ENCODE data around the gene METTL25B. TPM values are rescaled to one million over a fixed set of nuclear protein-coding genes. Genes with fewer than 3 reads are reported as not detected.

METTL25B gene
- total and polyA plus RNA-seq, 2 of the 13 experiments (the other 11 are each of a cell fraction or from before 2014, with no cell fraction given), result 11.9 to 24.0 TPM

DNA sequence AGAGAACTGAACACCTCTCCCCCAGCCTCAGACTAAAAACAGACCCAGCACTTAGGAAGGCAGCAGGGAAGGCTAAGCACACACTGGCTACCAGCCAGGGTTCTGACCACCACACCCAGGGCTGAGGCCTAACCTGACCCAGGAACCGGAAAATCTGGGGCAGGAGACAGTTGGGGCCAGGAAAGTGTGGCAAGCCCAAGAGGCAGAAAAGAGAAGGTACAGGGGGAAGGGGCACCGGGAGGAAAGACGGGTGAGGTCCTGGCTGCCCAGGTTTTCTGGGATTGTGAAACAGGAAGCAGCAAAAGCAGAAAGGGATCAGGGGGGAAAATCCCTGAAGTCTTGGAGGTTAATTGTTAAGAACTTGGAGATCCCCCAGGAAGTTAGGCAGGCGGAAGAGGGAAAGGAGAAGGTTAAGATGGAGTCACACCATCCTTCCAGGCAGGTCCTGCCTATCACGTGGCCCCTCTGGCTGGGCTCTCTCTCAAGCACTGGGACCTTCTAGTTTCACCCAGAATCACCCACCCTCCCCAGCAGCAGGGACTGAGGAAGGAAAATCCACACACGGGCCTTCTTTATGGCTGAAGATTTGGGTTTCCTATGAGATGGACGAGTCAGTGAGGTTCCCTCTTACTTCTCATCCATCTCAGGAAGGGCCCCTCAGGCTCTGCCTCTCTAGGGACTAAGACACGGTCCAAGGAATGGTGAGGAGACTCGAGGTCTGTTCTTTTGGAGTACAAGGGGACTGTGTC, 20.6 kb downstream of the METTL25B start (continued):
- no peak for TF ChIP-seq ZNF883 (CRISPR knock-in tag; IDR thresholded peaks at IDR 0.05; ENCODE audit: not compliant biosample characterization)
- TF ChIP-seq PHF21A (CRISPR knock-in tag; IDR thresholded peaks at IDR 0.05), result no peak
- TF ChIP-seq ZNF337 (CRISPR knock-in tag; IDR thresholded peaks at IDR 0.05; ENCODE audit: borderline replicate concordance, low read depth), result no peak
- TF ChIP-seq RAD51 (IDR thresholded peaks at IDR 0.05; ENCODE audit: borderline replicate concordance), result no peak
- TF ChIP-seq ZMYM2 (CRISPR knock-in tag; IDR thresholded peaks at IDR 0.05), result 0 out of 2 replicates have a peak, but pooled peaks have one; percentile 30
- TF ChIP-seq, protein P1, sequence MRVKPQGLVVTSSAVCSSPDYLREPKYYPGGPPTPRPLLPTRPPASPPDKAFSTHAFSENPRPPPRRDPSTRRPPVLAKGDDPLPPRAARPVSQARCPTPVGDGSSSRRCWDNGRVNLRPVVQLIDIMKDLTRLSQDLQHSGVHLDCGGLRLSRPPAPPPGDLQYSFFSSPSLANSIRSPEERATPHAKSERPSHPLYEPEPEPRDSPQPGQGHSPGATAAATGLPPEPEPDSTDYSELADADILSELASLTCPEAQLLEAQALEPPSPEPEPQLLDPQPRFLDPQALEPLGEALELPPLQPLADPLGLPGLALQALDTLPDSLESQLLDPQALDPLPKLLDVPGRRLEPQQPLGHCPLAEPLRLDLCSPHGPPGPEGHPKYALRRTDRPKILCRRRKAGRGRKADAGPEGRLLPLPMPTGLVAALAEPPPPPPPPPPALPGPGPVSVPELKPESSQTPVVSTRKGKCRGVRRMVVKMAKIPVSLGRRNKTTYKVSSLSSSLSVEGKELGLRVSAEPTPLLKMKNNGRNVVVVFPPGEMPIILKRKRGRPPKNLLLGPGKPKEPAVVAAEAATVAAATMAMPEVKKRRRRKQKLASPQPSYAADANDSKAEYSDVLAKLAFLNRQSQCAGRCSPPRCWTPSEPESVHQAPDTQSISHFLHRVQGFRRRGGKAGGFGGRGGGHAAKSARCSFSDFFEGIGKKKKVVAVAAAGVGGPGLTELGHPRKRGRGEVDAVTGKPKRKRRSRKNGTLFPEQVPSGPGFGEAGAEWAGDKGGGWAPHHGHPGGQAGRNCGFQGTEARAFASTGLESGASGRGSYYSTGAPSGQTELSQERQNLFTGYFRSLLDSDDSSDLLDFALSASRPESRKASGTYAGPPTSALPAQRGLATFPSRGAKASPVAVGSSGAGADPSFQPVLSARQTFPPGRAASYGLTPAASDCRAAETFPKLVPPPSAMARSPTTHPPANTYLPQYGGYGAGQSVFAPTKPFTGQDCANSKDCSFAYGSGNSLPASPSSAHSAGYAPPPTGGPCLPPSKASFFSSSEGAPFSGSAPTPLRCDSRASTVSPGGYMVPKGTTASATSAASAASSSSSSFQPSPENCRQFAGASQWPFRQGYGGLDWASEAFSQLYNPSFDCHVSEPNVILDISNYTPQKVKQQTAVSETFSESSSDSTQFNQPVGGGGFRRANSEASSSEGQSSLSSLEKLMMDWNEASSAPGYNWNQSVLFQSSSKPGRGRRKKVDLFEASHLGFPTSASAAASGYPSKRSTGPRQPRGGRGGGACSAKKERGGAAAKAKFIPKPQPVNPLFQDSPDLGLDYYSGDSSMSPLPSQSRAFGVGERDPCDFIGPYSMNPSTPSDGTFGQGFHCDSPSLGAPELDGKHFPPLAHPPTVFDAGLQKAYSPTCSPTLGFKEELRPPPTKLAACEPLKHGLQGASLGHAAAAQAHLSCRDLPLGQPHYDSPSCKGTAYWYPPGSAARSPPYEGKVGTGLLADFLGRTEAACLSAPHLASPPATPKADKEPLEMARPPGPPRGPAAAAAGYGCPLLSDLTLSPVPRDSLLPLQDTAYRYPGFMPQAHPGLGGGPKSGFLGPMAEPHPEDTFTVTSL (CRISPR knock-in tag; IDR thresholded peaks at IDR 0.05; ENCODE audit: borderline replicate concordance), result no peak
- no peak for TF ChIP-seq NFKB2 (CRISPR knock-in tag; IDR thresholded peaks at IDR 0.05; ENCODE audit: borderline replicate concordance)
- TF ChIP-seq ZNF292 (CRISPR knock-in tag; IDR thresholded peaks at IDR 0.05; ENCODE audit: borderline replicate concordance, low read depth), result no peak
- no peak for TF ChIP-seq ZNF33B (CRISPR knock-in tag; IDR thresholded peaks at IDR 0.05)
- TF ChIP-seq FOXC1 (CRISPR knock-in tag; IDR thresholded peaks at IDR 0.05; ENCODE audit: borderline replicate concordance), result peak; percentile 70; the same call in 1 of the 2 replicates
- TF ChIP-seq, protein P2, sequence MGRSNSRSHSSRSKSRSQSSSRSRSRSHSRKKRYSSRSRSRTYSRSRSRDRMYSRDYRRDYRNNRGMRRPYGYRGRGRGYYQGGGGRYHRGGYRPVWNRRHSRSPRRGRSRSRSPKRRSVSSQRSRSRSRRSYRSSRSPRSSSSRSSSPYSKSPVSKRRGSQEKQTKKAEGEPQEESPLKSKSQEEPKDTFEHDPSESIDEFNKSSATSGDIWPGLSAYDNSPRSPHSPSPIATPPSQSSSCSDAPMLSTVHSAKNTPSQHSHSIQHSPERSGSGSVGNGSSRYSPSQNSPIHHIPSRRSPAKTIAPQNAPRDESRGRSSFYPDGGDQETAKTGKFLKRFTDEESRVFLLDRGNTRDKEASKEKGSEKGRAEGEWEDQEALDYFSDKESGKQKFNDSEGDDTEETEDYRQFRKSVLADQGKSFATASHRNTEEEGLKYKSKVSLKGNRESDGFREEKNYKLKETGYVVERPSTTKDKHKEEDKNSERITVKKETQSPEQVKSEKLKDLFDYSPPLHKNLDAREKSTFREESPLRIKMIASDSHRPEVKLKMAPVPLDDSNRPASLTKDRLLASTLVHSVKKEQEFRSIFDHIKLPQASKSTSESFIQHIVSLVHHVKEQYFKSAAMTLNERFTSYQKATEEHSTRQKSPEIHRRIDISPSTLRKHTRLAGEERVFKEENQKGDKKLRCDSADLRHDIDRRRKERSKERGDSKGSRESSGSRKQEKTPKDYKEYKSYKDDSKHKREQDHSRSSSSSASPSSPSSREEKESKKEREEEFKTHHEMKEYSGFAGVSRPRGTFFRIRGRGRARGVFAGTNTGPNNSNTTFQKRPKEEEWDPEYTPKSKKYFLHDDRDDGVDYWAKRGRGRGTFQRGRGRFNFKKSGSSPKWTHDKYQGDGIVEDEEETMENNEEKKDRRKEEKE (IDR thresholded peaks at IDR 0.05), result no peak
- TF ChIP-seq HDAC1 (CRISPR knock-in tag; IDR thresholded peaks at IDR 0.05), result 0 out of 2 replicates have a peak, but pooled peaks have one; percentile 18
- TF ChIP-seq KAT8 (CRISPR knock-in tag; IDR thresholded peaks at IDR 0.05), result peak; percentile 60; the same call in 1 of the 2 replicates
- TF ChIP-seq ZNF746 (CRISPR knock-in tag; IDR thresholded peaks at IDR 0.05), result 0 out of 2 replicates have a peak, but pooled peaks have one; percentile 42
- no peak for TF ChIP-seq RAD21 (CRISPR knock-in tag; IDR thresholded peaks at IDR 0.05)
- TF ChIP-seq ZNF530 (CRISPR knock-in tag; IDR thresholded peaks at IDR 0.05; ENCODE audit: low read depth), result no peak
- no peak for TF ChIP-seq ZNF335 (CRISPR knock-in tag; IDR thresholded peaks at IDR 0.05)
- no peak for TF ChIP-seq ARHGAP35 (CRISPR knock-in tag; IDR thresholded peaks at IDR 0.05; ENCODE audit: borderline replicate concordance)
- TF ChIP-seq SP5 (CRISPR knock-in tag; IDR thresholded peaks at IDR 0.05; ENCODE audit: borderline replicate concordance, low read depth), result no peak
- no peak for TF ChIP-seq MEIS2 (CRISPR knock-in tag; IDR thresholded peaks at IDR 0.05)
- no peak for TF ChIP-seq DPF2 (CRISPR knock-in tag; IDR thresholded peaks at IDR 0.05; ENCODE audit: borderline replicate concordance, low read depth)
- TF ChIP-seq BCL6 (CRISPR knock-in tag; IDR thresholded peaks at IDR 0.05), result no peak

Data from HepG2 (cell line).